HepG2 (cell line): ENCODE measurements around the gene VPS54. TPM values are rescaled to one million over a fixed set of nuclear protein-coding genes. Genes with fewer than 3 reads are reported as not detected.

Source experiments
- BCLAF1 ChIP-seq: fragments of 450-650 bp; IDR thresholded peaks from 2 replicates; pipeline ENCODE4 v1.6.1; 2017; ENCODE audit warnings: mild to moderate bottlenecking
- GABPA ChIP-seq, 2 experiments: IDR thresholded peaks; 2 replicates each; pipeline ENCODE4 v1.6.1; 2011 to 2016; ENCODE audit warnings: low read depth in 2 of 2, low read length in 1 of 2, missing biosample characterization in 1 of 2, missing genetic modification characterization in 1 of 2
- HNF1A ChIP-seq, 2 experiments: sonication (generic) in 1 of 2; formaldehyde crosslinking in 1 of 2; IDR thresholded peaks; 2 replicates each; pipeline versions ENCODE4 v1.4.0 to v1.6.1; 2016 to 2020; ENCODE audit warnings: borderline replicate concordance in 1 of 2, low read depth in 1 of 2, mild to moderate bottlenecking in 1 of 2, missing genetic modification reagents in 1 of 2
- KLF16 ChIP-seq, 2 experiments: sonication (generic) in 1 of 2; formaldehyde crosslinking in 1 of 2; IDR thresholded peaks; 2 replicates each; pipeline versions ENCODE4 v1.6.1 to v1.8.0; 2016 to 2023; ENCODE audit warnings: missing genetic modification reagents in 2 of 2, missing compliant biosample characterization in 1 of 2
- MTF2 ChIP-seq: sonication (generic); formaldehyde crosslinking; IDR thresholded peaks from 2 replicates; pipeline ENCODE4 v1.5.0; 2020; ENCODE audit warnings: missing genetic modification reagents, borderline replicate concordance
- PRDM10 ChIP-seq: sonication (generic); formaldehyde crosslinking; IDR thresholded peaks from 2 replicates; pipeline ENCODE4 v1.4.0; 2020; ENCODE audit warnings: low read depth, missing genetic modification reagents
- SMYD3 ChIP-seq: sonication (generic); formaldehyde crosslinking; IDR thresholded peaks from 2 replicates; pipeline ENCODE4 v1.8.1; 2023; ENCODE audit warnings: mild to moderate bottlenecking, missing genetic modification reagents
- SOX6 ChIP-seq, 2 experiments: fragments of 450-650 bp in 1 of 2; sonication (generic) in 1 of 2; formaldehyde crosslinking in 1 of 2; IDR thresholded peaks; 2 replicates each; pipeline versions ENCODE4 v1.4.0 to v1.6.1; 2017 to 2020; ENCODE audit warnings: antibody characterized with exemption in 1 of 2, mild to moderate bottlenecking in 1 of 2, missing genetic modification reagents in 1 of 2
- TFDP2 ChIP-seq: sonication (generic); formaldehyde crosslinking; IDR thresholded peaks from 2 replicates; pipeline ENCODE4 v1.4.0; 2020; ENCODE audit warnings: missing genetic modification reagents
- TFE3 ChIP-seq: IDR thresholded peaks from 2 replicates; pipeline ENCODE4 v1.6.1; 2016
- ZFP36L1 ChIP-seq: sonication (generic); formaldehyde crosslinking; IDR thresholded peaks from 2 replicates; pipeline ENCODE4 v1.8.0; 2022; ENCODE audit warnings: mild to moderate bottlenecking, missing genetic modification reagents, moderate library complexity
- ZNF12 ChIP-seq: sonication (generic); formaldehyde crosslinking; IDR thresholded peaks from 2 replicates; pipeline ENCODE4 v1.5.0; 2020; ENCODE audit warnings: missing genetic modification reagents
- ZNF205 ChIP-seq: IDR thresholded peaks from 2 replicates; pipeline ENCODE4 v1.6.1; 2018; ENCODE audit warnings: missing biosample characterization, missing genetic modification reagents
- ZNF350 ChIP-seq: sonication (generic); formaldehyde crosslinking; IDR thresholded peaks from 2 replicates; pipeline ENCODE4 v1.4.0; 2020; ENCODE audit warnings: mild to moderate bottlenecking, low read depth, missing genetic modification reagents, borderline replicate concordance
- polyA plus RNA-seq, 8 experiments: library from polyadenylated mRNA; depleted of rRNA in 3 of 8; stranded (reverse) in 7 of 8; unstranded in 1 of 8; fragments of >200 nt; fragmentation: Illumina TruSeq in 4 of 8; extraction: Trizol in 4 of 8; gene quantifications; 2 replicates each; pipeline versions ENCODE4 v1.2.1 to v1.2.3, GENCODE V29; 2011 to 2016; ENCODE audit warnings: low read depth in 4 of 8, missing spikeins in 1 of 8, mixed read lengths in 1 of 8; ENCODE audit not compliant: insufficient read depth in 1 of 8
- total RNA-seq, 5 experiments: library from RNA; depleted of rRNA; stranded (reverse); fragments of >200 nt; fragmentation: Illumina TruSeq; extraction: Trizol; gene quantifications; 2 replicates each; pipeline ENCODE4 v1.2.3, GENCODE V29; 2016; ENCODE audit warnings: low read depth in 1 of 5

Gene VPS54
- total and polyA plus RNA-seq, 2 of the 13 experiments (the other 11 are each of a cell fraction or from before 2014, with no cell fraction given) = 64.7 to 77.5 TPM

GRCh38 chr2:63981702-63982103 is 37.5 kb downstream of the VPS54 start (continued):
- no peak for TF ChIP-seq TFDP2 (CRISPR knock-in tag)
- 0 out of 2 replicates have a peak, but pooled peaks have one; percentile 13 for TF ChIP-seq TFE3
- no peak for TF ChIP-seq SOX6 (IDR thresholded peaks at IDR 0.05)
- TF ChIP-seq SOX6 (CRISPR knock-in tag; IDR thresholded peaks at IDR 0.05) = peak; percentile 77
- no peak for TF ChIP-seq ZNF205 (CRISPR knock-in tag)
- TF ChIP-seq ZNF350 = no peak
- TF ChIP-seq GABPA (IDR thresholded peaks at IDR 0.05; ENCODE audit: low read depth, low read length) = no peak
- no peak; the same call in 1 of the 2 replicates for TF ChIP-seq GABPA (CRISPR knock-in tag; IDR thresholded peaks at IDR 0.05; ENCODE audit: low read depth)
- no peak for TF ChIP-seq ZFP36L1 (CRISPR knock-in tag)
- peak in 1 of 2 experiments; percentile 71; a peak in 1 of 4 replicates for TF ChIP-seq KLF16 (CRISPR knock-in tag; IDR thresholded peaks at IDR 0.05)
- TF ChIP-seq HNF1A (IDR thresholded peaks at IDR 0.05; ENCODE audit: low read depth) = peak; percentile 81
- no peak for TF ChIP-seq HNF1A (CRISPR knock-in tag; IDR thresholded peaks at IDR 0.05; ENCODE audit: borderline replicate concordance)
- TF ChIP-seq PRDM10 (CRISPR knock-in tag) = no peak
- no peak; the same call in 1 of the 2 replicates for TF ChIP-seq SMYD3 (CRISPR knock-in tag)
- TF ChIP-seq MTF2 = no peak
- no peak for TF ChIP-seq BCLAF1
- TF ChIP-seq ZNF12 (CRISPR knock-in tag) = peak; percentile 26; the same call in 1 of the 2 replicates
